ENCODE results near the gene RRP12.

RRP12 gene

DNA sequence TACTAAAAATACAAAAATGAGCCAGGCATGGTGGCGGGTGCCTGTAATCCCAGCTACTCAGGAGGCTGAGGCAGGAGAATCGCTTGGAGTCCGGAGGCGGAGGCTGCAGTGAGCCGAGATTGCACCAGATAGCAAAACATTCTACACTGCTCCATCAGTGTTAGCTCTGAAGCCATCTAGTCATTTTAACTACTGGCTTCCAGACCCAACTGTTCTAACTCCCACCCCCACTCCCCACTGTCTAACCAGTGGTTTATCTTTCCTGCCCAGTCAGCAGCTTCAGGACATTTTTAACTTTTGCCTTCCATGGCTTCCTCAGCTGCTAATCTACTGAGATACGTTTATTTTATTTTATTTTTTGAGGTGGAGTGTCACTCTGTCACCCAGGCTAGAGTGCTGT lies 88.2 kb downstream of the RRP12 start:
- no peak overlapping the region for H3K4me3 ChIP-seq (ENCODE audit: low read length)
- DNase-seq (ENCODE audit: low read depth) = no peak
- TF ChIP-seq CTCF (conservative IDR thresholded peaks at IDR 0.05; ENCODE audit: low read length) = no peak

GRCh38 chr10:97311111-97311626 lies 90.0 kb downstream of the RRP12 start:
- peak; percentile 80 for DNase-seq (ENCODE audit: low read depth)
- no peak for TF ChIP-seq CTCF (conservative IDR thresholded peaks at IDR 0.05; ENCODE audit: low read length)
- no peak overlapping the region for H3K4me3 ChIP-seq (ENCODE audit: low read length)

GRCh38 chr10:97307866-97308780 lies 93.0 kb downstream of the RRP12 start:
- no peak for DNase-seq (ENCODE audit: low read depth)
- H3K4me3 ChIP-seq (ENCODE audit: low read length) = no peak overlapping the region
- TF ChIP-seq CTCF (conservative IDR thresholded peaks at IDR 0.05; ENCODE audit: low read length) = no peak

- no peak overlapping the region for H3K4me3 ChIP-seq (ENCODE audit: low read length)
- no peak for DNase-seq (ENCODE audit: low read depth)
- no peak for TF ChIP-seq CTCF (conservative IDR thresholded peaks at IDR 0.05; ENCODE audit: low read length)
Observed at GRCh38 chr10:97307441-97307840, 93.7 kb downstream of the RRP12 start.

Data from AG10803 (cell line).